Body of pancreas (tissue), 4 donors: ENCODE results near the gene CHST3.

ENCODE experiments used
- CTCF ChIP-seq, 7 experiments: fragments of 450-650 bp in 4 of 7; fragments of 200-600 bp in 3 of 7; sonication (generic) in 3 of 7; IDR thresholded peaks; one replicate each; pipeline ENCODE4 v1.5.1; 2016 to 2019; ENCODE audit warnings: antibody characterized with exemption in 7 of 7
- POLR2A ChIP-seq, 3 donors: fragments of 450-650 bp; IDR thresholded peaks; one replicate each; pipeline ENCODE4 v1.6.1; 2016; ENCODE audit warnings: antibody characterized with exemption in 3 of 3, mild to moderate bottlenecking in 2 of 3

- TF ChIP-seq CTCF (IDR thresholded peaks at IDR 0.05) (no peak), POLR2A (IDR thresholded peaks at IDR 0.05) (no peak)
Measured at GRCh38 chr10:71962901-71963300, 1.3 kb upstream of the CHST3 start.
